ENCODE data around the gene ALB. TPM values are rescaled to one million over a fixed set of nuclear protein-coding genes. Genes with fewer than 3 reads are reported as not detected.

Gene ALB
- total RNA-seq, 4 donors from 2014 or later = 84.5 TPM; not detected in 3

DNA sequence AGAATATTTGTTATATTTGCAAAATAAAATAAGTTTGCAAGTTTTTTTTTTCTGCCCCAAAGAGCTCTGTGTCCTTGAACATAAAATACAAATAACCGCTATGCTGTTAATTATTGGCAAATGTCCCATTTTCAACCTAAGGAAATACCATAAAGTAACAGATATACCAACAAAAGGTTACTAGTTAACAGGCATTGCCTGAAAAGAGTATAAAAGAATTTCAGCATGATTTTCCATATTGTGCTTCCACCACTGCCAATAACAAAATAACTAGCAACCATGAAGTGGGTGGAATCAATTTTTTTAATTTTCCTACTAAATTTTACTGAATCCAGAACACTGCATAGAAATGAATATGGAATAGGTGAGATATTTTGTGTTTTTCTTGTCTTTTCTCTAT is 31.9 kb downstream of the ALB start, which contains the start of gene AFP:
TSS of gene AFP (plus strand) at position 238 of the 400 bp plus-strand sequence. CDS start at position 280, 42 bp downstream.
- Histone ChIP-seq H3K4me3 (no peak within 1 kb of the TSS), H3K27ac (no peak within 1 kb of the TSS), H3K36me3 (no peaks in the 10 kb centered on the region), H3K27me3 (no peaks in the 10 kb centered on the region), H3K4me1 (no peaks in the 10 kb centered on the region), H3K9me3 (no peaks in the 10 kb centered on the region)
- TF ChIP-seq EP300 (IDR thresholded peaks at IDR 0.05) (no peak), POLR2A (IDR thresholded peaks at IDR 0.05) (no peak), POLR2AphosphoS5 (IDR thresholded peaks at IDR 0.05) (no peak)
- TF ChIP-seq, protein P1, sequence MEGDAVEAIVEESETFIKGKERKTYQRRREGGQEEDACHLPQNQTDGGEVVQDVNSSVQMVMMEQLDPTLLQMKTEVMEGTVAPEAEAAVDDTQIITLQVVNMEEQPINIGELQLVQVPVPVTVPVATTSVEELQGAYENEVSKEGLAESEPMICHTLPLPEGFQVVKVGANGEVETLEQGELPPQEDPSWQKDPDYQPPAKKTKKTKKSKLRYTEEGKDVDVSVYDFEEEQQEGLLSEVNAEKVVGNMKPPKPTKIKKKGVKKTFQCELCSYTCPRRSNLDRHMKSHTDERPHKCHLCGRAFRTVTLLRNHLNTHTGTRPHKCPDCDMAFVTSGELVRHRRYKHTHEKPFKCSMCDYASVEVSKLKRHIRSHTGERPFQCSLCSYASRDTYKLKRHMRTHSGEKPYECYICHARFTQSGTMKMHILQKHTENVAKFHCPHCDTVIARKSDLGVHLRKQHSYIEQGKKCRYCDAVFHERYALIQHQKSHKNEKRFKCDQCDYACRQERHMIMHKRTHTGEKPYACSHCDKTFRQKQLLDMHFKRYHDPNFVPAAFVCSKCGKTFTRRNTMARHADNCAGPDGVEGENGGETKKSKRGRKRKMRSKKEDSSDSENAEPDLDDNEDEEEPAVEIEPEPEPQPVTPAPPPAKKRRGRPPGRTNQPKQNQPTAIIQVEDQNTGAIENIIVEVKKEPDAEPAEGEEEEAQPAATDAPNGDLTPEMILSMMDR (IDR thresholded peaks at IDR 0.05) = no peak
- DNase-seq (ENCODE audit: low spot score in 2 of 2) = no peak
- 88% methylated on average over 1 of the region's 1 CpG for WGBS

DNA sequence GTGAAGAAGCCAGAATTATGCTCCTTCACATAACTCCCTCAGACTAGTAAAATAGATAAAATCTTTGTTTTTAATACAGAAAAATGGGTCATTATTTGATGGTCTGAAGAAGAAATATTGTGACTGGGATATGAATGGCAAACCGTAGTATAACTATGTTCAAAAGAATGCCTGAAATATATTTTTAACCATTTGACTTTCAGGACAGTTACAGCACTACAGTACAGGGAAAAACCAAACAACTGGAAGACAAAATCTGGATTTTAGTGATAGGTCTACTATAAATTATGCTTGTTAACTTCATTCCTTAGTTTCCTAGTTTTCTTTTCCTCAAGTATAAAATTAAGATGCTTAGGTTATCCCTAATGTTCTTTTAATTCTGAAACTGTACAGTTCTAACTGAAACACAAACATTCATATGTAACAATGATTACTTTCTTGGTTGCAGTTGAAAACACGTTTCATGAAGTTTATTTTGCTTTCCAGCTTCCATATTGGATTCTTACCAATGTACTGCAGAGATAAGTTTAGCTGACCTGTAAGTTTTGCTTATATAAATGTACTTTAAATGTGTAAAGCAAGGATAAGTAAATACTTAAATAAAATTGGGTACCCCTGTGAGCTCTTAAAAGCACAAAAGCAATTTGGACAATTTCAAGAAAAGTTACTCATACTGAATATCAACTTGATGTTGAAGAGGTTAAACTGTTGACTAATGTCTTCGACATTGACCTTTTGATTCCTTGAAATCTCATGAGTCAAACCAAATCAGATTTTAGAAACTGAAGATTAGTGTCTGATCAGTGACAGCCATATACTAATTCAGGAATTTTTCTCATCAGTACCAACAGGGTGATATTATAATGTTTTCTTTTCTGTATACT is 32.8 kb downstream of the ALB start:
- no peak for DNase-seq (ENCODE audit: low spot score in 2 of 2)
- 77% methylated on average over 3 of the region's 3 CpGs for WGBS
- H3K27ac ChIP-seq = no peak overlapping the region
- no peaks in the 10 kb centered on the region for H3K27me3 ChIP-seq
- H3K4me1 ChIP-seq = no peaks in the 10 kb centered on the region
- no peaks in the 10 kb centered on the region for H3K36me3 ChIP-seq
- TF ChIP-seq POLR2AphosphoS5 (IDR thresholded peaks at IDR 0.05) (no peak), POLR2A (IDR thresholded peaks at IDR 0.05) (no peak)
- TF ChIP-seq, protein P1 (IDR thresholded peaks at IDR 0.05) = no peak
- H3K4me3 ChIP-seq = no peak overlapping the region
- no peaks in the 10 kb centered on the region for H3K9me3 ChIP-seq

DNA sequence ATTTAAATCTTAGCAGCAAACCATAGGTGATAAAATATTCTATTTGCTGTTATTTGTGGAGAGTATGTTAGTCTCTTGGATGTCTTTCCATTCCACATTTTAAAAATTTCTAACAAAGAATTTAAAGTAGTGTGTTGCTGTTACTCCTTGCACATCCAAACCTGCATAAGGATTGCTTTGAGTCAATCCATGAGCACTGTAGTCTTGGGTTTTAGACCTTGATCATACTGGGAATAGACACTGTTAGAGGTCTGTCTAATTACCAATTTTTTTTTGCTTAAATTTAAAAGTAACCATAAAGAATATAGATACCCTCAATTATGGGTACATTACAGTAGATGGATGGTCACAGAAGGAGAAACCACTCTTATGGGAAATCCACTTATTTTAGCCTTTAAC is 33.5 kb downstream of the ALB start:
- no peaks in the 10 kb centered on the region for H3K36me3 ChIP-seq
- TF ChIP-seq, protein P1 (IDR thresholded peaks at IDR 0.05) = no peak
- TF ChIP-seq POLR2A (IDR thresholded peaks at IDR 0.05) (no peak), POLR2AphosphoS5 (IDR thresholded peaks at IDR 0.05) (no peak), EP300 (IDR thresholded peaks at IDR 0.05) (no peak)
- H3K4me1 ChIP-seq = no peaks in the 10 kb centered on the region
- no peak overlapping the region for H3K27ac ChIP-seq
- no peak for DNase-seq (ENCODE audit: low spot score in 2 of 2)
- H3K4me3 ChIP-seq = no peak overlapping the region
- H3K27me3 ChIP-seq = no peaks in the 10 kb centered on the region
- no peaks in the 10 kb centered on the region for H3K9me3 ChIP-seq

DNA sequence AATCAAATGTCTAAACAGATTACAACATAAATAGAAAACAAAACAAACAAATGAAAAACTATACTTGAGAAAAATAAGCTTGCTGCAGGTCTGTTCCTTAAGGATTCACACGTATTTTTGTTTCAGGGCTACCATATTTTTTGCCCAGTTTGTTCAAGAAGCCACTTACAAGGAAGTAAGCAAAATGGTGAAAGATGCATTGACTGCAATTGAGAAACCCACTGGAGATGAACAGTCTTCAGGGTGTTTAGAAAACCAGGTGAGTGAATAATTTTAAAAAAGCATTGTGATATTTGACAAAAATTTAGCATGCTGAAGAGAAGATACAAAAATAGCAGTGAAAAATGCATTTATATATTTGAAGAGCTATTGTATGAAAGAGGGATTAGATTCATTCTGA is 34.0 kb downstream of the ALB start:
- Histone ChIP-seq H3K27ac (no peak overlapping the region), H3K4me3 (no peak overlapping the region), H3K27me3 (no peaks in the 10 kb centered on the region), H3K36me3 (no peaks in the 10 kb centered on the region), H3K4me1 (no peaks in the 10 kb centered on the region), H3K9me3 (no peaks in the 10 kb centered on the region)
- no peak for DNase-seq (ENCODE audit: low spot score in 2 of 2)
- TF ChIP-seq, protein P1 (IDR thresholded peaks at IDR 0.05) = no peak
- TF ChIP-seq POLR2AphosphoS5 (IDR thresholded peaks at IDR 0.05) (no peak), POLR2A (IDR thresholded peaks at IDR 0.05) (no peak)
- 80% methylated on average over 1 of the region's 1 CpG for WGBS

DNA sequence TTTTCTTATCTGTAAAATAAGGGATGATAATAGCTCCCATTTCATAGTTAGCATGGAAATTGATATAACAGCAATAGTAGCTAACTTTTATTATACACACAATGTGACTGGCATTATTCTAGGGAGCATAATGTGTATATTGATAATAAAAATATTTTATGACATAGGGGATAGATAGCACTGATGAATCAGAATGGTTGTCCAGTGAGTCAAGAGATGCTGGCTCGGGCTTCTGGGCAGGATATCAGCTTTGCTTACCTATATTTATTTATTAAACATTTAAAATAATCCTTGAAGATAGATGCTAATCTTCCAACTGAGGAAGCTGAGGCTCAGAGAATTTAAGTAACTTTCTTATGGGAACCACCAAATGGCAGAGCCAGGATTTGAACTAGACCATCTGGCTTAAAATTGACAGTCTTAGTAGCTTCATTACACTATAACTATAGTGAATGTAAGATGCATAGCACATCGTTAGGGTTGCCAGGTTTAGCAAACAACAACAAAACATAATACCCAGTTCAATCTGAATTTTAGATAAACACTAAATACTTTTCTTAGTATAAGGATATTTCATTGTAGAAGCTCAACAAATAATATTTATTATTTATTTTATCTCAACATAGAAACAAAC is 34.6 kb downstream of the ALB start:
- WGBS = 78% methylated on average over 2 of the region's 2 CpGs
- Histone ChIP-seq H3K27me3 (no peaks in the 10 kb centered on the region), H3K9me3 (no peaks in the 10 kb centered on the region), H3K4me3 (no peak overlapping the region), H3K4me1 (no peaks in the 10 kb centered on the region), H3K36me3 (no peaks in the 10 kb centered on the region), H3K27ac (no peak overlapping the region)
- TF ChIP-seq POLR2A (IDR thresholded peaks at IDR 0.05) (no peak), EP300 (IDR thresholded peaks at IDR 0.05) (no peak), POLR2AphosphoS5 (IDR thresholded peaks at IDR 0.05) (no peak)
- TF ChIP-seq, protein P1 (IDR thresholded peaks at IDR 0.05) = no peak
- no peak for DNase-seq (ENCODE audit: low spot score in 2 of 2)
